Hepatocyte (in vitro differentiated cells): ENCODE data around the gene TEKT5. TPM values are rescaled to one million over a fixed set of nuclear protein-coding genes. Genes with fewer than 3 reads are reported as not detected.

ENCODE experiments used
- DNase-seq: peaks from one replicate; pipeline ENCODE4 v3.0.0-alpha.2; 2016; ENCODE audit warnings: low spot score
- H2AFZ ChIP-seq: fragments of 200-600 bp; sonication (generic); 2 replicates; pipeline ENCODE4 v1.6.0; 2016; ENCODE audit warnings: antibody characterized with exemption, mild to moderate bottlenecking
- H3K27ac ChIP-seq: fragments of 200-600 bp; sonication (generic); 2 replicates; pipeline ENCODE4 v1.5.1; 2016; ENCODE audit warnings: mild to moderate bottlenecking
- H3K27me3 ChIP-seq: fragments of 200-600 bp; sonication (generic); 2 replicates; pipeline ENCODE4 v1.6.1; 2016
- H3K36me3 ChIP-seq: fragments of 200-600 bp; sonication (generic); replicated peaks from 2 replicates; pipeline ENCODE4 v1.5.1; 2016; ENCODE audit warnings: low read depth; ENCODE audit not compliant: insufficient read depth
- H3K4me1 ChIP-seq: fragments of 200-600 bp; sonication (generic); 2 replicates; pipeline ENCODE4 v1.5.1; 2016; ENCODE audit warnings: mild to moderate bottlenecking, moderate library complexity; ENCODE audit not compliant: insufficient read depth
- H3K4me2 ChIP-seq: fragments of 200-600 bp; sonication (generic); 2 replicates; pipeline ENCODE4 v1.6.0; 2016
- H3K4me3 ChIP-seq: fragments of 200-600 bp; sonication (generic); 2 replicates; pipeline ENCODE4 v1.5.1; 2016; ENCODE audit warnings: mild to moderate bottlenecking
- H3K79me2 ChIP-seq: fragments of 200-600 bp; sonication (generic); 2 replicates; pipeline ENCODE4 v1.6.0; 2017; ENCODE audit warnings: mild to moderate bottlenecking
- H3K9me2 ChIP-seq: fragments of 200-600 bp; sonication (generic); replicated peaks from 2 replicates; pipeline ENCODE4 v1.6.0; 2017; ENCODE audit warnings: mild to moderate bottlenecking; ENCODE audit not compliant: insufficient read depth
- H3K9me3 ChIP-seq: fragments of 200-600 bp; sonication (generic); 2 replicates; pipeline ENCODE4 v1.5.1; 2016; ENCODE audit warnings: low read depth, mild to moderate bottlenecking
- H4K20me1 ChIP-seq: fragments of 200-600 bp; sonication (generic); 2 replicates; pipeline ENCODE4 v1.6.0; 2016; ENCODE audit warnings: mild to moderate bottlenecking; ENCODE audit not compliant: insufficient read depth, poor library complexity, severe bottlenecking
- EZH2 ChIP-seq: fragments of 200-600 bp; sonication (generic); IDR thresholded peaks from 2 replicates; pipeline ENCODE4 v1.6.1; 2016; ENCODE audit warnings: antibody characterized with exemption, mild to moderate bottlenecking, borderline replicate concordance
- EZH2phosphoT487 ChIP-seq: fragments of 200-600 bp; sonication (generic); IDR thresholded peaks from one replicate; pipeline ENCODE4 v1.6.1; 2018; ENCODE audit warnings: antibody characterized with exemption, mild to moderate bottlenecking, low read depth, moderate library complexity; ENCODE audit not compliant: unreplicated experiment, severe bottlenecking
- WGBS: methylation state at CpG from one replicate; pipeline ENCODE4 v1.1.6; 2016; ENCODE audit warnings: low lambda C conversion rate; ENCODE audit errors: missing lambda C conversion rate; 5-methylcytosine and 5-hydroxymethylcytosine counted together
- polyA plus RNA-seq: library from polyadenylated mRNA; unstranded; fragments of >200 nt; fragmentation: Nextera tagmentation; extraction: Ambion mirVana; gene quantifications from 2 replicates; pipeline ENCODE4 v1.2.1, GENCODE V29; 2016
- total RNA-seq: library from RNA; depleted of rRNA; stranded (reverse); fragments of >200 nt; gene quantifications from 2 replicates; pipeline ENCODE4 v1.2.3, GENCODE V29; 2014
- TF ChIP-seq, protein P1 (sequence below): fragments of 200-600 bp; sonication (generic); IDR thresholded peaks from 2 replicates; pipeline ENCODE4 v1.5.1; 2016; ENCODE audit warnings: antibody characterized with exemption, mild to moderate bottlenecking; ENCODE audit not compliant: poor library complexity

The TEKT5 gene
- total and polyA plus RNA-seq, 2 experiments from 2014 or later = not detected

DNA sequence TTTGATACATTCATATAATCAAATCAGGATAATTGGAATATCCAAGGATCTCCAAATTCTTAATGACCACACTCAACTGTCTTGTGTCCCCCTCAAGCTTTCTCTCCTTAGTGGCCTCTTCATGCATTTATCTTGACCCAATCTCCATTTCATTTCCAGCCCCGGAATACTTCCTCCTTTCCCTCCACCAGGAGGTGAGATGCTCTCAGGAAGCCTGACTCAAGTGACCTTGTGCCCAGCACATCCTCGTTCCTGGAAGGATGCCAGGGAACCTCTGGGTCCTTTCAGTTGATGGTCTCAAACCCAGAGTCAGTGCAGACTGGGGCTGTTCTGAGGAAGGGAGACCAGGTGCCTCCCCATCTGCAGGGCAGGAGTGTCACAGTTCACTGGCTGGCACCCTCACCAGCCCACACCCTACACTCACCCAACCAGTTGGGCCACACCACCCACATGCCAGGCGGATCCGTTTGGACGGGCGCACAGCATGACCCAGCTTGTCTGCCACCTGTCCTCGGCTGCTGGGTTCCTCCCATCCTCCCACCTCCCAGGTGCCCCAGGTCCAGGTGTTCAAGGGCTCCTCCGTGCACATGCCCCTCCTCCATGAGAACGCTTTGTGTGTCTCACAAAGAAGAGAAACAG is 100.3 kb downstream of the TEKT5 start:
- Histone ChIP-seq H3K4me1 (no peaks in the 10 kb centered on the region), H3K9me3 (no peaks in the 10 kb centered on the region), H3K27me3 (no peaks in the 10 kb centered on the region), H2AFZ (no peak overlapping the region), H4K20me1 (no peaks in the 10 kb centered on the region), H3K27ac (no peak overlapping the region), H3K36me3 (no peaks in the 10 kb centered on the region), H3K9me2 (no peaks in the 10 kb centered on the region), H3K79me2 (no peaks in the 10 kb centered on the region), H3K4me3 (no peak overlapping the region), H3K4me2 (no peak overlapping the region)
- TF ChIP-seq, protein P1, sequence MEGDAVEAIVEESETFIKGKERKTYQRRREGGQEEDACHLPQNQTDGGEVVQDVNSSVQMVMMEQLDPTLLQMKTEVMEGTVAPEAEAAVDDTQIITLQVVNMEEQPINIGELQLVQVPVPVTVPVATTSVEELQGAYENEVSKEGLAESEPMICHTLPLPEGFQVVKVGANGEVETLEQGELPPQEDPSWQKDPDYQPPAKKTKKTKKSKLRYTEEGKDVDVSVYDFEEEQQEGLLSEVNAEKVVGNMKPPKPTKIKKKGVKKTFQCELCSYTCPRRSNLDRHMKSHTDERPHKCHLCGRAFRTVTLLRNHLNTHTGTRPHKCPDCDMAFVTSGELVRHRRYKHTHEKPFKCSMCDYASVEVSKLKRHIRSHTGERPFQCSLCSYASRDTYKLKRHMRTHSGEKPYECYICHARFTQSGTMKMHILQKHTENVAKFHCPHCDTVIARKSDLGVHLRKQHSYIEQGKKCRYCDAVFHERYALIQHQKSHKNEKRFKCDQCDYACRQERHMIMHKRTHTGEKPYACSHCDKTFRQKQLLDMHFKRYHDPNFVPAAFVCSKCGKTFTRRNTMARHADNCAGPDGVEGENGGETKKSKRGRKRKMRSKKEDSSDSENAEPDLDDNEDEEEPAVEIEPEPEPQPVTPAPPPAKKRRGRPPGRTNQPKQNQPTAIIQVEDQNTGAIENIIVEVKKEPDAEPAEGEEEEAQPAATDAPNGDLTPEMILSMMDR = no peak
- TF ChIP-seq EZH2 (no peak), EZH2phosphoT487 (no peak)
- 76% methylated on average over 9 of the region's 9 CpGs for WGBS
- DNase-seq = no peak

DNA sequence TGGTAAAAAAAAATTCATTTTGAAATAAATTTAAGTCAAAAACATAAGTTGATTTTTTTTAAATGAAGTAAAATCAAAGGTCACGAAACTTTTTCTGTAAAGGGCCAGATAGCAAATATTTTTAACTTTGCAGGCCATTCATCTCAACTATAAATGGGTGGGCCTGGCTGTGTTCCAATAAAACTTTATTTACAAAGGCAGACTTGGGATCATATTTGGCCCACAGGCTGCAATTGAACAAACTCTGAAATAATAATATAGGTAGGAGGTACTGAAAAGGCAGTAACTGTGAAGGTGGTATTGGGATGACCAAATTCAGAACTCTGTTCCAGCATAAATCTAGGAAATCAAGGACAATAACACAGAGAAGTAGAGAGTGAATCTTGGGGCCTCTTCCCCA is 102.1 kb downstream of the TEKT5 start:
- no peaks in the 10 kb centered on the region for H3K9me3 ChIP-seq
- WGBS = 93% methylated on average over 1 of the region's 1 CpG
- no peaks in the 10 kb centered on the region for H3K79me2 ChIP-seq
- no peaks in the 10 kb centered on the region for H4K20me1 ChIP-seq
- no peak overlapping the region for H3K4me3 ChIP-seq
- no peak overlapping the region for H3K27ac ChIP-seq
- H3K9me2 ChIP-seq = no peaks in the 10 kb centered on the region
- no peaks in the 10 kb centered on the region for H3K36me3 ChIP-seq
- H2AFZ ChIP-seq = no peak overlapping the region
- no peak for TF ChIP-seq EZH2phosphoT487
- H3K4me2 ChIP-seq = no peak overlapping the region
- no peak for DNase-seq
- H3K27me3 ChIP-seq = no peaks in the 10 kb centered on the region
- H3K4me1 ChIP-seq = no peaks in the 10 kb centered on the region

DNA sequence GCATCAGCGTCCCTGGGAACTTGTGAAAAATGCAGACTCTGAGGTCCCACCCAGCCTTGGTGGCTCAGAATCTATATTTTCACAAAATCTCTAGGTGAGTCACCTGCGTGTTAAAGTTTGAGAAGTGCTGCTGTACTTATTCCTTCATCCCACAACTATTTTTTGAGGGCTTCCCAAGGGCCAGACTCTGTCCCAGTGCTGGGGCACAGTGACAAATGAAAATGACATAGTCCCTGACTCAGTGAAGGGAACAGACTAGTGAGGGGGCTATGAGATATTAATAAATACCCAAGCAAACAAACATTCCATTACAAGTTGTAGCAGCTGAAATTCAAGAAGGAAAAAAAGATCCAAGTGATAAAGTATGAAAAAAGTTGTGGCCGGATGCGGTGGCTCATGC is 104.4 kb downstream of the TEKT5 start:
- no peaks in the 10 kb centered on the region for H3K9me3 ChIP-seq
- H3K27me3 ChIP-seq = no peaks in the 10 kb centered on the region
- TF ChIP-seq EZH2phosphoT487 = no peak
- TF ChIP-seq, protein P1 = no peak
- TF ChIP-seq EZH2 = no peak
- no peak overlapping the region for H3K27ac ChIP-seq
- no peaks in the 10 kb centered on the region for H3K36me3 ChIP-seq
- H3K4me3 ChIP-seq = no peak overlapping the region
- 87% methylated on average over 4 of the region's 4 CpGs for WGBS
- no peaks in the 10 kb centered on the region for H4K20me1 ChIP-seq
- no peak overlapping the region for H3K4me2 ChIP-seq
- H2AFZ ChIP-seq = no peak overlapping the region
- H3K9me2 ChIP-seq = no peaks in the 10 kb centered on the region
- H3K4me1 ChIP-seq = no peaks in the 10 kb centered on the region
- H3K79me2 ChIP-seq = no peaks in the 10 kb centered on the region
- DNase-seq = no peak

DNA sequence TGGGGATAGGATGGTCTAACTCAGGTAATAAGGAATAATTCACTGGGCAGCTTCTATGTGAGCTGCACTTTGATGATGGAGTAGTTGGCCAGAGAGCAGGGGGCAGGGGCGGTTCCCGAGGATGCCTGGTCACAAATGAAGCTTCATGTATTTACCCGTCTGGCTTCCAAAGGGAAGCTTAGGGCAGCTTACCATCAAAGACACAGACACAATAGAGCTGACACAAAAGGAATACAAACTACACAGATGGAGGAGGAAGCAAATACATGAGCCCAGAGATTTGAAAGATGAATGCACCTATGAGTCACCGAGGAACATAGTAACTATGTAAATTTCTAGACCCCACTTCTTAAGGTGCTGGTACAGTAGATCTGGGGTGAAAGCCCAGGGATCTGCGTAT is 105.6 kb downstream of the TEKT5 start:
- Histone ChIP-seq H3K4me2 (no peak overlapping the region), H3K4me1 (no peaks in the 10 kb centered on the region), H4K20me1 (no peaks in the 10 kb centered on the region), H3K9me3 (no peaks in the 10 kb centered on the region), H2AFZ (no peak overlapping the region), H3K9me2 (no peaks in the 10 kb centered on the region), H3K4me3 (no peak overlapping the region), H3K27me3 (no peaks in the 10 kb centered on the region), H3K27ac (no peak overlapping the region), H3K36me3 (no peaks in the 10 kb centered on the region), H3K79me2 (no peaks in the 10 kb centered on the region)
- WGBS = 67% methylated on average over 5 of the region's 5 CpGs
- no peak for DNase-seq
- TF ChIP-seq EZH2phosphoT487 (no peak), EZH2 (no peak)
- TF ChIP-seq, protein P1 = no peak
